Heart left ventricle (tissue), 16 donors: Measurements from ENCODE around the gene SMYD5. TPM values are rescaled to one million over a fixed set of nuclear protein-coding genes. Genes with fewer than 3 reads are reported as not detected.

Source experiments
- ATAC-seq, 4 donors: fragments of 200-7000 bp; cut with Tn5 transposase; one replicate each; pipeline ENCODE4 v1.9.1; 2020 to 2022; ENCODE audit warnings: moderate library complexity in 4 of 4, mild to moderate bottlenecking in 3 of 4, moderate number of reproducible peaks in 1 of 4
- DNase-seq, 5 donors: peaks; one replicate each; pipeline ENCODE4 v3.0.0-alpha.2; 2020
- H3K27ac ChIP-seq, 12 donors: fragments of 200-600 bp; sonication (generic) in 4 of 12; one replicate each; pipeline versions ENCODE4 v1.5.0 to v1.8.0; 2016 to 2022; ENCODE audit warnings: mild to moderate bottlenecking in 2 of 12
- H3K27me3 ChIP-seq, 9 donors: fragments of 200-600 bp; sonication (generic) in 2 of 9; one replicate each; pipeline versions ENCODE4 v1.5.1 to v1.8.0; 2016 to 2022; ENCODE audit warnings: mild to moderate bottlenecking in 3 of 9
- H3K36me3 ChIP-seq, 9 donors: fragments of 200-600 bp; sonication (generic) in 2 of 9; one replicate each; pipeline versions ENCODE4 v1.5.0 to v1.8.0; 2018 to 2022; ENCODE audit warnings: mild to moderate bottlenecking in 2 of 9
- H3K4me1 ChIP-seq, 12 donors: fragments of 200-600 bp; sonication (generic) in 4 of 12; one replicate each; pipeline versions ENCODE4 v1.5.0 to v1.8.0; 2016 to 2022; ENCODE audit warnings: mild to moderate bottlenecking in 3 of 12
- H3K4me3 ChIP-seq, 12 donors: fragments of 200-600 bp; sonication (generic) in 4 of 12; one replicate each; pipeline versions ENCODE4 v1.5.0 to v1.8.0; 2017 to 2022; ENCODE audit warnings: mild to moderate bottlenecking in 9 of 12, moderate library complexity in 4 of 12
- H3K9me3 ChIP-seq, 12 donors: fragments of 200-600 bp; sonication (generic) in 4 of 12; one replicate each; pipeline versions ENCODE4 v1.5.0 to v1.8.0; 2016 to 2022; ENCODE audit warnings: mild to moderate bottlenecking in 1 of 12
- POLR2A ChIP-seq, 2 donors: fragments of 450-650 bp; IDR thresholded peaks; one replicate each; pipeline ENCODE4 v1.6.1; 2017; ENCODE audit warnings: antibody characterized with exemption in 2 of 2, mild to moderate bottlenecking in 2 of 2, moderate library complexity in 2 of 2
- WGBS, 4 donors: extraction: QIAGEN DNeasy Blood & Tissue Kit in 2 of 4; methylation state at CpG; one replicate each; pipeline versions ENCODE4 v1.1.5 to v1.1.7; 2013 to 2018; 5-methylcytosine and 5-hydroxymethylcytosine counted together
- intact Hi-C, 10 donors: fragments of 100-400 bp; cut with DNase I; formaldehyde crosslinking; loops; one replicate each; pipeline versions ENCODE4 v1.11.1 to v1.14.2; 2022
- polyA plus RNA-seq, 2 donors: library from polyadenylated mRNA; stranded (reverse); fragments of 200-250 nt; gene quantifications; one replicate each; pipeline ENCODE4 v1.2.3, GENCODE V29; 2013
- total RNA-seq, 9 donors: library from RNA; depleted of rRNA in 2 of 9; stranded (reverse); fragments of >200 nt in 2 of 9; fragmentation: NEBNext Ultra II Directional in 3 of 9; extraction: Animal tissue kit (Norgen Biotek cat#: 25700) in 3 of 9; gene quantifications; one replicate each; pipeline versions ENCODE4 v1.1.0 to v1.2.4, GENCODE V29; 2016 to 2023
- TF ChIP-seq, protein P1 (sequence below), 12 donors: fragments of 200-600 bp; sonication (generic) in 4 of 12; IDR thresholded peaks; one replicate each; pipeline versions ENCODE4 v1.5.0 to v1.8.0; 2018 to 2022; ENCODE audit warnings: antibody characterized with exemption in 12 of 12, mild to moderate bottlenecking in 5 of 12
- donor health status: ischemic (EF 13 %, LVEDD 7.1; RV severe dilation, severe dysfunction).
- donor health status: healthy with polysubstance abuse.
- donor health status: DM: no; HTN: yes; CAD: no.
- donor health status: DM: no; HTN: no; CAD: no.
- donor health status: ischemic (EF 25% LVEDD 6.9; RV normal size, moderate dysfunction).
- donor health status: ischemic (EF 25% LVEDD 5.7; RV mildly dilated, moderate dysfunction).
- donor health status: healthy.
- donor health status: DM: yes; HTN: yes; CAD: no.
- donor health status: ischemic (EF 35%, LVEDD 5.7; RV mildly dilated, moderate dysfunction).
- donor health status: nonischemic (EF 11% LVEDD 7.7; RV severe dilation, severe dysfunction).
- donor health status: DM: yes; HTN: yes; CAD: no.
- donor health status: PGD.
- donor health status: ischemic (EF 29% LVEDD 5.4; RV normal size, mild dysfunction).
- donor health status: nonischemic (EF 23%, LVEDD 6.1; RV moderate dilation, normal function).

Gene SMYD5
- total and polyA plus RNA-seq, 11 donors = 14.0 to 29.2 (median 20.0) TPM

- H3K9me3 ChIP-seq = no peaks in the 10 kb centered on the region
- WGBS, 4 donors = 2% methylated on average over 62 to 87 of the region's 87 CpGs
- H3K27me3 ChIP-seq = peaks cover 17 to 74% (median 48%) of the 10 kb centered on the region in 9 donors
- peaks cover 0 to 16% (median 11%) of the 10 kb centered on the region in 12 donors for H3K4me1 ChIP-seq
- peak in 2 of 4 donors; percentile 55 to 58 for ATAC-seq
- no peak for TF ChIP-seq POLR2A (IDR thresholded peaks at IDR 0.05)
- TF ChIP-seq, protein P1, sequence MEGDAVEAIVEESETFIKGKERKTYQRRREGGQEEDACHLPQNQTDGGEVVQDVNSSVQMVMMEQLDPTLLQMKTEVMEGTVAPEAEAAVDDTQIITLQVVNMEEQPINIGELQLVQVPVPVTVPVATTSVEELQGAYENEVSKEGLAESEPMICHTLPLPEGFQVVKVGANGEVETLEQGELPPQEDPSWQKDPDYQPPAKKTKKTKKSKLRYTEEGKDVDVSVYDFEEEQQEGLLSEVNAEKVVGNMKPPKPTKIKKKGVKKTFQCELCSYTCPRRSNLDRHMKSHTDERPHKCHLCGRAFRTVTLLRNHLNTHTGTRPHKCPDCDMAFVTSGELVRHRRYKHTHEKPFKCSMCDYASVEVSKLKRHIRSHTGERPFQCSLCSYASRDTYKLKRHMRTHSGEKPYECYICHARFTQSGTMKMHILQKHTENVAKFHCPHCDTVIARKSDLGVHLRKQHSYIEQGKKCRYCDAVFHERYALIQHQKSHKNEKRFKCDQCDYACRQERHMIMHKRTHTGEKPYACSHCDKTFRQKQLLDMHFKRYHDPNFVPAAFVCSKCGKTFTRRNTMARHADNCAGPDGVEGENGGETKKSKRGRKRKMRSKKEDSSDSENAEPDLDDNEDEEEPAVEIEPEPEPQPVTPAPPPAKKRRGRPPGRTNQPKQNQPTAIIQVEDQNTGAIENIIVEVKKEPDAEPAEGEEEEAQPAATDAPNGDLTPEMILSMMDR (IDR thresholded peaks at IDR 0.05) = no peak
- no peak for DNase-seq
- peak within 1 kb of the TSS in 11 of 12 donors; percentile 8 to 40 (median 20) for H3K4me3 ChIP-seq
- H3K27ac ChIP-seq = no peak within 1 kb of the TSS
- intact Hi-C loops = no loop called here
- no peaks in the 10 kb centered on the region for H3K36me3 ChIP-seq
These were observed 11.6 kb upstream of the SMYD5 start, which contains the start of gene NOTO for GRCh38 chr2:73202156-73203054. Gene NOTO (plus strand): TSS chr2:73202574. CDS start chr2:73202667, 93 bp downstream.

DNA sequence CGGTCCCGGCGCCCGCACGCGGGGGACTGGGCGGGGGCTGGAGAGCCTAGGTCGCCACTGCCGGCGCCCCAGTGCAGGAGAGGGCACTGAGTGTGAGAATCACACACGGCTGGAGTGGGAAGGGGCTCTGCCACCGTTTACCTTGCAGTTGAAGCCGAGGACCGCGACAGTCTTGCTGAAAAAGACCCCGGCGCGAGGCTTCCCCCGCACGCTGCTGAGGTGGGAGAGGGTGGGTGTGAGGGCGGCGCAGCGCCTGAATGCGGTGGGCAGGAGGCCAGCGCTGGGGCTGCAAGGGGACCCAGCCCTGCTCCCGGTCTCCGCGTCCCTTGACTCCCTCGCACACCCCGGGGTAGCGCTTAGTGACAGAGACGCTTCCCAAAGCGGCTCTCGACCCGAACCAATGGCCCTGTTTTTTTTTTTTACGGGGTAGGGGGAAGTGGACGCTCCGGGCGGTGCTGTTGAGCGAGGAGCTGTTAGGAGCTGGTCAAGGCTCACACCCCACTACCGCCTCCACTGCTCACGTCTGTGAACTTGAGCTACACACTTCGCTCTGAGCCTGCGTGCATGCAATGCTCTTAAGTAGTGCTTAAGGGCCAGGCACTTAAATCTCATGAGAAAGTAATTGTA lies 10.9 kb upstream of the SMYD5 start:
- Histone ChIP-seq H3K27ac (no peak overlapping the region), H3K36me3 (no peaks in the 10 kb centered on the region), H3K4me1 (peaks cover 0 to 16% (median 11%) of the 10 kb centered on the region in 12 donors), H3K27me3 (peaks cover 17 to 69% (median 48%) of the 10 kb centered on the region in 9 donors), H3K9me3 (no peaks in the 10 kb centered on the region), H3K4me3 (peak overlapping the region in 9 of 12 donors; percentile 8 to 40 (median 22))
- WGBS, 4 donors = 2 to 5% (median 3%) methylated on average over 25 to 44 of the region's 44 CpGs
- intact Hi-C loops = no loop called here
- ATAC-seq (peak in 2 of 4 donors; percentile 22 to 23), DNase-seq (no peak)
- TF ChIP-seq, protein P1 (IDR thresholded peaks at IDR 0.05) = no peak
- no peak for TF ChIP-seq POLR2A (IDR thresholded peaks at IDR 0.05)

DNA sequence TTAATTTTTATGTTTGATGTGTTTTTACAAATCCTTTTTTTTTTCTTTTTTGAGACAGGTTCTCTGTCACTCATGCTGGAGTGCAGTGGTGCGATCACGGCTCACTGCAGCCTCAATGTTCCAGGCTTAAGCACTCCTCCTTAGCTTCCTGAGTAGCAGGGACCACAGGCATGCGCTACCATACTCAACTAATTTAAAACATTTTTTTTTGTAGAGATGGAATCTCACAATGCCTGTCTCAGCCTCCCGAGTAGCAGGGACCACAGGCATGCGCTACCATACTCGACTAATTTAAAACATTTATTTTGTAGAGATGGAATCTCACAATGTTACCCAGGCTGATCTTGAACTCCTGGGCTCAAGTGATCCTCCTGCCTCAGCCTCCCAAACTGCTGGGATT lies 8.4 kb upstream of the SMYD5 start:
- peaks cover 0 to 16% (median 11%) of the 10 kb centered on the region in 12 donors for H3K4me1 ChIP-seq
- H3K4me3 ChIP-seq = no peak overlapping the region
- intact Hi-C loops = no loop called here
- no peak overlapping the region for H3K27ac ChIP-seq
- no peak for TF ChIP-seq POLR2A (IDR thresholded peaks at IDR 0.05)
- peaks cover 17 to 53% (median 37%) of the 10 kb centered on the region in 9 donors for H3K27me3 ChIP-seq
- no peaks in the 10 kb centered on the region for H3K36me3 ChIP-seq
- no peak for ATAC-seq
- no peaks in the 10 kb centered on the region for H3K9me3 ChIP-seq
- DNase-seq = no peak
- 87 to 88% (median 88%) methylated on average over 6 of the region's 6 CpGs for WGBS, 4 donors

DNA sequence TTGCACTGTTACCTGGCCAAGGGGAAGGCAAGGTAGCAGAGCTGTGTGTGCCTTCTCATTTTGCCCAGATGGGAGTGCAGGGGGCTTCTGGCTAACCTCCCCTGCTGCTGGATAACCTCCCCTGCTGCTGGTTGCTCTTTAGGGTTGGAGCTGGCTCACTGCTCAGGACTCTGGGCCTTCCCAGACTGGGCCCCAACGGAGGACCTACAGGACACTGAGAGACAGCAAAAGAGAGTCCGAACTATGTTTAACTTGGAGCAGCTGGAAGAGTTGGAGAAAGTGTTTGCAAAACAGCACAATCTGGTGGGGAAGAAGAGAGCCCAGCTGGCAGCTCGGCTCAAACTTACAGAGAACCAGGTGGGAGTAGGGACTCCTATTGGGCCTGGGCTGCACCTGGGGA lies 5.8 kb upstream of the SMYD5 start:
- intact Hi-C loops = no loop called here
- 57 to 88% (median 76%) methylated on average over 3 of the region's 3 CpGs for WGBS, 4 donors
- Histone ChIP-seq H3K4me1 (peaks cover 0 to 12% (median 0%) of the 10 kb centered on the region in 12 donors), H3K27me3 (peaks cover 2 to 27% (median 11%) of the 10 kb centered on the region in 9 donors), H3K9me3 (no peaks in the 10 kb centered on the region), H3K4me3 (no peak overlapping the region), H3K27ac (no peak overlapping the region), H3K36me3 (no peaks in the 10 kb centered on the region)
- ATAC-seq = no peak
- no peak for DNase-seq
- TF ChIP-seq, protein P1 (IDR thresholded peaks at IDR 0.05) = no peak
- TF ChIP-seq POLR2A (IDR thresholded peaks at IDR 0.05) = no peak
